ENCODE data around the gene MAP3K10.

MAP3K10 gene

GRCh38 chr19:40263440-40264313 lies 72.5 kb downstream of the MAP3K10 start:
- Histone ChIP-seq H3K4me2 (ENCODE audit: insufficient read depth, low read length, poor library complexity, severe bottlenecking) (no peak overlapping the region), H2BK12ac (ENCODE audit: low read length) (no peak overlapping the region), H2BK5ac (ENCODE audit: low read length) (peak overlapping the region; percentile 10), H3K14ac (ENCODE audit: low read length) (no peak overlapping the region), H4K8ac (ENCODE audit: low read depth, low read length) (no peak overlapping the region), H3K18ac (ENCODE audit: low read length) (no peak overlapping the region), H3K23ac (ENCODE audit: low read depth, low read length, poor library complexity) (no peak overlapping the region), H3K4ac (ENCODE audit: low read length) (no peak overlapping the region), H2BK120ac (ENCODE audit: low read depth, low read length) (no peak overlapping the region), H2AFZ (ENCODE audit: low read length) (no peak overlapping the region), H2AK5ac (ENCODE audit: low read depth, low read length) (no peak overlapping the region), H3K4me3 (ENCODE audit: low read length in 2 of 2) (no peak overlapping the region), H3K4me1 (ENCODE audit: control insufficient read depth in 2 of 2, insufficient read depth in 1 of 2, low read depth in 1 of 2, low read length in 2 of 2) (no peaks in the 10 kb centered on the region), H3K9ac (ENCODE audit: low read depth, low read length, poor library complexity) (no peak overlapping the region), H3K27ac (replicated peaks; ENCODE audit: low read length) (no peak overlapping the region), H3K9me3 (replicated peaks in 1 of 2; ENCODE audit: control insufficient read depth in 2 of 2, insufficient read depth in 1 of 2, low read depth in 1 of 2, low read length in 2 of 2) (no peaks in the 10 kb centered on the region), H3K36me3 (replicated peaks in 1 of 2; ENCODE audit: control insufficient read depth in 2 of 2, insufficient read depth in 2 of 2, low read length in 2 of 2) (peaks cover 22 to 50% of the 10 kb centered on the region in 2 donors), H3K27me3 (ENCODE audit: control insufficient read depth in 3 of 3, insufficient read depth in 3 of 3, low read depth in 1 of 3, low read length in 3 of 3) (no peaks in the 10 kb centered on the region), H2BK15ac (ENCODE audit: low read length) (no peak overlapping the region), H3K79me1 (ENCODE audit: low read depth, low read length) (peaks cover 19% of the 10 kb centered on the region), H4K91ac (ENCODE audit: low read depth, low read length, poor library complexity) (no peak overlapping the region)
- no peak for DNase-seq (ENCODE audit: low spot score)
- no CpG with 5 or more reads among the region's 24 CpGs for WGBS, 2 donors (ENCODE audit: extremely low coverage in 2 of 2, insufficient read length in 2 of 2, insufficient replicate concordance in 1 of 2)

- no peak for DNase-seq (ENCODE audit: low spot score)
- no peak overlapping the region for H2BK15ac ChIP-seq (ENCODE audit: low read length)
- H3K27me3 ChIP-seq (ENCODE audit: control insufficient read depth in 3 of 3, insufficient read depth in 3 of 3, low read depth in 1 of 3, low read length in 3 of 3), result no peaks in the 10 kb centered on the region
- H4K8ac ChIP-seq (ENCODE audit: low read depth, low read length), result no peak overlapping the region
- no peak overlapping the region for H3K27ac ChIP-seq (replicated peaks; ENCODE audit: low read length)
- no peaks in the 10 kb centered on the region for H3K9me3 ChIP-seq (replicated peaks in 1 of 2; ENCODE audit: control insufficient read depth in 2 of 2, insufficient read depth in 1 of 2, low read depth in 1 of 2, low read length in 2 of 2)
- H2AK5ac ChIP-seq (ENCODE audit: low read depth, low read length), result no peak overlapping the region
- no CpG with 5 or more reads among the region's 19 CpGs for WGBS, 2 donors (ENCODE audit: extremely low coverage in 2 of 2, insufficient read length in 2 of 2, insufficient replicate concordance in 1 of 2)
- no peak overlapping the region for H3K9ac ChIP-seq (ENCODE audit: low read depth, low read length, poor library complexity)
- no peaks in the 10 kb centered on the region for H3K4me1 ChIP-seq (ENCODE audit: control insufficient read depth in 2 of 2, insufficient read depth in 1 of 2, low read depth in 1 of 2, low read length in 2 of 2)
- H3K4ac ChIP-seq (ENCODE audit: low read length), result no peak overlapping the region
- peaks cover 22 to 54% of the 10 kb centered on the region in 2 donors for H3K36me3 ChIP-seq (replicated peaks in 1 of 2; ENCODE audit: control insufficient read depth in 2 of 2, insufficient read depth in 2 of 2, low read length in 2 of 2)
- peak overlapping the region; percentile 10 for H2BK5ac ChIP-seq (ENCODE audit: low read length)
- no peak overlapping the region for H3K4me2 ChIP-seq (ENCODE audit: insufficient read depth, low read length, poor library complexity, severe bottlenecking)
- H3K18ac ChIP-seq (ENCODE audit: low read length), result no peak overlapping the region
- no peak overlapping the region for H2BK12ac ChIP-seq (ENCODE audit: low read length)
- no peak overlapping the region for H2BK120ac ChIP-seq (ENCODE audit: low read depth, low read length)
- no peak overlapping the region for H2AFZ ChIP-seq (ENCODE audit: low read length)
- H4K91ac ChIP-seq (ENCODE audit: low read depth, low read length, poor library complexity), result no peak overlapping the region
- no peak overlapping the region for H3K23ac ChIP-seq (ENCODE audit: low read depth, low read length, poor library complexity)
- peaks cover 19% of the 10 kb centered on the region for H3K79me1 ChIP-seq (ENCODE audit: low read depth, low read length)
- no peak overlapping the region for H3K14ac ChIP-seq (ENCODE audit: low read length)
- no peak overlapping the region for H3K4me3 ChIP-seq (ENCODE audit: low read length in 2 of 2)
These were observed 73.3 kb downstream of the MAP3K10 start for GRCh38 chr19:40264314-40265054.
